Parathyroid adenoma (tissue), 2 donors: ENCODE measurements around the gene TYROBP.

Experiments used
- H2AFZ ChIP-seq: fragments of 300-600 bp; sonication (generic); one replicate; pipeline ENCODE4 v1.7.0; 2017; ENCODE audit warnings: antibody characterized with exemption, mild to moderate bottlenecking
- H3K27ac ChIP-seq: fragments of 300-600 bp; sonication (generic); one replicate; pipeline ENCODE4 v1.7.0; 2017
- H3K27me3 ChIP-seq: fragments of 300-600 bp; sonication (generic); one replicate; pipeline ENCODE4 v1.7.0; 2017; ENCODE audit warnings: low read length; ENCODE audit not compliant: control insufficient read depth, insufficient read depth
- H3K36me3 ChIP-seq: fragments of 300-600 bp; sonication (generic); one replicate; pipeline ENCODE4 v1.7.0; 2017; ENCODE audit warnings: low read length; ENCODE audit not compliant: control insufficient read depth, insufficient read depth
- H3K4me1 ChIP-seq: fragments of 300-600 bp; sonication (generic); one replicate; pipeline ENCODE4 v1.7.0; 2017; ENCODE audit warnings: control low read depth
- H3K4me2 ChIP-seq: fragments of 300-600 bp; sonication (generic); one replicate; pipeline ENCODE4 v1.7.0; 2017; ENCODE audit warnings: low read length
- H3K4me3 ChIP-seq: fragments of 300-600 bp; sonication (generic); one replicate; pipeline ENCODE4 v1.7.0; 2017; ENCODE audit warnings: low read depth, low read length
- H3K79me2 ChIP-seq: fragments of 300-600 bp; sonication (generic); one replicate; pipeline ENCODE4 v1.7.0; 2017; ENCODE audit warnings: control low read depth
- H3K9ac ChIP-seq: fragments of 300-600 bp; sonication (generic); one replicate; pipeline ENCODE4 v1.7.0; 2017; ENCODE audit warnings: mild to moderate bottlenecking
- H3K9me3 ChIP-seq: fragments of 300-600 bp; sonication (generic); one replicate; pipeline ENCODE4 v1.7.0; 2017; ENCODE audit warnings: low read length; ENCODE audit not compliant: control insufficient read depth
- TF ChIP-seq, protein P1 (sequence below): fragments of 300-600 bp; sonication (generic); IDR thresholded peaks from one replicate; pipeline ENCODE4 v1.7.0; 2017; ENCODE audit warnings: antibody characterized with exemption, mild to moderate bottlenecking
- donor health status: primary hyperparathyroidism.

TYROBP gene

DNA sequence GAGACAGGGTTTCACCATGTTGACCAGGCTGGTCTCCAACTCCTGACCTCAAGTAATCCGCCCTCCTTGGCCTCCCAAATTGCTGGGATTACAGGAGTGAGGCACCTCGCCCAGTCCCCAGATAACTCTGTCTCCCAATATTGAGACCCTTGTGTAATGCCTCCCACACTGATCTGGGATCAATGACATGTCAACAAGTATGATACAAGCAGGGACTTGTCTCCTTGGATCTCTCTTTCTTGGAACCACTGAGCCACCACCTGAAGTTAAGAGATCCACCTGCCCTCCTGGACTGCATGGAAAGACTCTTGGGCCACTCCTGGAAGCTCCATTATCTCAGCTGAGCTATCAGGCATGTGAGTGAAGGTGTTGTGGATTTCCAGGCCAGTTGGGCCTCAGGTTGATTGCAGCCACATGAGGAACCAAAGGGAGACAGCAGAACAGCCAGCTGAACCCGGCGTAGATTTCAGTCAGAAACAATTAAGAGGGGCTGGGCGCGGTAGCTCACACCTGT, 22.8 kb downstream of the TYROBP start:
- Histone ChIP-seq H2AFZ (no peak overlapping the region), H3K9me3 (no peaks in the 10 kb centered on the region), H3K36me3 (no peaks in the 10 kb centered on the region), H3K4me1 (no peaks in the 10 kb centered on the region), H3K27ac (no peak overlapping the region), H3K4me2 (no peak overlapping the region), H3K27me3 (no peaks in the 10 kb centered on the region), H3K79me2 (no peaks in the 10 kb centered on the region), H3K9ac (no peak overlapping the region), H3K4me3 (no peak overlapping the region)
- TF ChIP-seq, protein P1, sequence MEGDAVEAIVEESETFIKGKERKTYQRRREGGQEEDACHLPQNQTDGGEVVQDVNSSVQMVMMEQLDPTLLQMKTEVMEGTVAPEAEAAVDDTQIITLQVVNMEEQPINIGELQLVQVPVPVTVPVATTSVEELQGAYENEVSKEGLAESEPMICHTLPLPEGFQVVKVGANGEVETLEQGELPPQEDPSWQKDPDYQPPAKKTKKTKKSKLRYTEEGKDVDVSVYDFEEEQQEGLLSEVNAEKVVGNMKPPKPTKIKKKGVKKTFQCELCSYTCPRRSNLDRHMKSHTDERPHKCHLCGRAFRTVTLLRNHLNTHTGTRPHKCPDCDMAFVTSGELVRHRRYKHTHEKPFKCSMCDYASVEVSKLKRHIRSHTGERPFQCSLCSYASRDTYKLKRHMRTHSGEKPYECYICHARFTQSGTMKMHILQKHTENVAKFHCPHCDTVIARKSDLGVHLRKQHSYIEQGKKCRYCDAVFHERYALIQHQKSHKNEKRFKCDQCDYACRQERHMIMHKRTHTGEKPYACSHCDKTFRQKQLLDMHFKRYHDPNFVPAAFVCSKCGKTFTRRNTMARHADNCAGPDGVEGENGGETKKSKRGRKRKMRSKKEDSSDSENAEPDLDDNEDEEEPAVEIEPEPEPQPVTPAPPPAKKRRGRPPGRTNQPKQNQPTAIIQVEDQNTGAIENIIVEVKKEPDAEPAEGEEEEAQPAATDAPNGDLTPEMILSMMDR = no peak

DNA sequence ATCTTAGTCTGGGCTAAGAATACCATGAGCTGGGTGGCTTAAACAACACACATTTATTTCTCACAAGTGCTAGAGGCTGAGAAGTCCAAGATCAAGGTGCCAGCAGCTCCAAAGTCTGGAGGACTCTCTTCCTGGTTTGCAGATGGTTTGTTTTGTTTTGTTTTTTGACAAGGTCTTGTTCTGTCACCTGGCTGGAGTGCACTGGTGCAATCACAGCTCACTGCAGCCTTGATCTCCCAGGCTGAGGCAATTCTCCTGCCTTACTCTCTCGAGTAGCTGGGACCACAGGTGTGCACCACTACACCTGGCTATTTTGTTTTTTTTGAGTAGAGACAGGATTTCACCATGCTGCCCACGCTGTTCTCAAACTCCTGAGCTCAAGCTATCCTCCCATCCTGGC, 24.2 kb downstream of the TYROBP start:
- Histone ChIP-seq H3K4me2 (no peak overlapping the region), H3K27me3 (no peaks in the 10 kb centered on the region), H3K4me1 (no peaks in the 10 kb centered on the region), H3K4me3 (no peak overlapping the region), H2AFZ (no peak overlapping the region), H3K36me3 (no peaks in the 10 kb centered on the region), H3K27ac (no peak overlapping the region), H3K79me2 (no peaks in the 10 kb centered on the region), H3K9me3 (no peaks in the 10 kb centered on the region), H3K9ac (no peak overlapping the region)
- TF ChIP-seq, protein P1 = no peak

DNA sequence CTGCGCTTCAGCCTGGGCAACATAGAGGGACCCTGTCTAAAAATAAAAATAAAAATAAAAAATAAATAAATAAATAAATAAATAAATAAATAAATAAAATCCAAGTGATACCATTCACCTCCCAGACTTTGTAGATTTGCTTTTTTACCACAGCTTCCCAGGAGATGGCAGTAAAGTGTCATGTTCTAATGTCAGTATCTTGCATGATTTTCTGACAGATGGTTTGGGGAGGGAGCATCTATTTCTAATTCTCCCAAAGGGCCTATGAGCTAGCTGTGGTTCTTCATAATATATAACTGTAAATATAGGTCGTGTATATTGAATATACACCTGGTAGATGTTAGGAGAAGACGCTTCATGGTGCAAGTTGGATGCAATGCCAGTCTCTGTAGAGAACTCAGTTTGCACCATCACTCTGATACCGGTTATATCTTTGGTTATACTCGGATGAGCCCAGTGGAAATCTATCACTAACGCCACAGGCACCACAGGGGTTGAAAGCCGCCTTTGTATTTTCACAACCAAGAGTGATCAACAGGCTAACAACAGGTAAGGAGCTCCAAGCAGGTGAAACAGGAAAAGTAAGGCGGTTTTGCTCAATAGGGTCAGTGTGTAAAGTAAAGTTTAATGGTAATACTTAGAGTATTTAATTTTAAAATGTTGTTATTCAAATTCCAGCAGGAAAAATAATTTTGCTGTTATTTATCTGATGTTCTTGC, 25.8 kb downstream of the TYROBP start:
- TF ChIP-seq, protein P1 = peak; percentile 65
- no peak overlapping the region for H3K9ac ChIP-seq
- no peaks in the 10 kb centered on the region for H3K4me1 ChIP-seq
- no peak overlapping the region for H3K4me2 ChIP-seq
- H3K36me3 ChIP-seq = no peaks in the 10 kb centered on the region
- no peaks in the 10 kb centered on the region for H3K79me2 ChIP-seq
- H2AFZ ChIP-seq = no peak overlapping the region
- H3K27ac ChIP-seq = no peak overlapping the region
- no peak overlapping the region for H3K4me3 ChIP-seq
- H3K9me3 ChIP-seq = no peaks in the 10 kb centered on the region
- no peaks in the 10 kb centered on the region for H3K27me3 ChIP-seq

DNA sequence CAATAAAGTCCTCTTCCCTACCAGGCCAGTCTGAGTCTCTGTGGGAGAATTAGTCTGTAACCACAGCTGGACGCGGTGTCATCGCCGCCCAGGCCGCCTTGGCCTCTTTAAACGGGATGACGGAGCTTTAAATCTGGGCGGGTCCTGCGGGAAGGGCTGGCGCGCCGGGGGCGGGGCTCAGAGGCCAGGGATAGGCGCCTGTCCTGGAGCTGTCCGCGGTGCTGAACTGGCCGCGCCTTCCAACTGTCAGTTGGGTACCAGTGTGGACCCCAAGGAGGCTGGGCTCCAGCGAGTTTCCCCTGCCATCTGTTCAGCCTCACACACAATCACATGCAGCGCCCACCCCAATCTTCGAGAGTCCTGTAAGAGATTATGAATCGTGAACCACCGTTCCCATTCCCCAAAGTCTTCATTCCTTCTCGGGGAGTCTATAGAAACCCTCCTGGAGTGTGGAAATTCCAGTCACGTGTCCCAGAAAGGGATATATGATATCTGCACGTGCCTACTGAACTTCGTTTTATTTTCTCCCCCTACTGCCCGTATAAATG, 28.3 kb downstream of the TYROBP start:
- Histone ChIP-seq H3K36me3 (no peaks in the 10 kb centered on the region), H3K27me3 (no peaks in the 10 kb centered on the region), H2AFZ (no peak overlapping the region), H3K4me2 (no peak overlapping the region), H3K4me3 (peak overlapping the region; percentile 4), H3K9me3 (no peaks in the 10 kb centered on the region), H3K27ac (no peak overlapping the region), H3K79me2 (no peaks in the 10 kb centered on the region), H3K9ac (no peak overlapping the region), H3K4me1 (no peaks in the 10 kb centered on the region)
- TF ChIP-seq, protein P1 = no peak

DNA sequence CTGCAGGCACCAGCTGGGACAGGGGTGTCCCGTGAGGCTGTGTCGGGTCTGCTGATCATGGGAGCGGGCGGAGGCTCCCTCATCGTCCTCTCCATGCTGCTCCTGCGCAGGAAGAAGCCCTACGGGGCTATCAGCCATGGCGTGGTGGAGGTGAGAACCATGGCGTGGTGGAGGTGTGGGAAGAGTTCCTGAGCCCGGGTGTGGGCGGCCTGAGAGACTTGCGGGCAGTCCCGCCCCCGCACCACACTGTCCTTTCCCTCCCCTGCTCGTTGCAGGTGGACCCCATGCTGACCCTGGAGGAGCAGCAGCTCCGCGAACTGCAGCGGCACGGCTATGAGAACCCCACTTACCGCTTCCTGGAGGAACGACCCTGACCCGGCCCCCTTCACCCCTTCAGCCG, 29.0 kb downstream of the TYROBP start:
- H3K4me2 ChIP-seq = no peak overlapping the region
- no peaks in the 10 kb centered on the region for H3K4me1 ChIP-seq
- no peak overlapping the region for H3K9ac ChIP-seq
- TF ChIP-seq, protein P1 = no peak
- H3K79me2 ChIP-seq = no peaks in the 10 kb centered on the region
- no peaks in the 10 kb centered on the region for H3K36me3 ChIP-seq
- H2AFZ ChIP-seq = no peak overlapping the region
- H3K27ac ChIP-seq = no peak overlapping the region
- H3K9me3 ChIP-seq = no peaks in the 10 kb centered on the region
- no peaks in the 10 kb centered on the region for H3K27me3 ChIP-seq
- H3K4me3 ChIP-seq = no peak overlapping the region
